Superior temporal gyrus (tissue), 1 donor: ENCODE results near the gene ADGRV1.
"Not testable (repeated sequence)": the region's sequence is repeated elsewhere in the genome, so short reads cannot be mapped to it uniquely, and the experiment has no call there.

ENCODE experiments used
- DNase-seq: peaks from one replicate; pipeline ENCODE4 v3.0.0-alpha.2; 2016; ENCODE audit errors: extremely low spot score

ADGRV1 gene

DNA sequence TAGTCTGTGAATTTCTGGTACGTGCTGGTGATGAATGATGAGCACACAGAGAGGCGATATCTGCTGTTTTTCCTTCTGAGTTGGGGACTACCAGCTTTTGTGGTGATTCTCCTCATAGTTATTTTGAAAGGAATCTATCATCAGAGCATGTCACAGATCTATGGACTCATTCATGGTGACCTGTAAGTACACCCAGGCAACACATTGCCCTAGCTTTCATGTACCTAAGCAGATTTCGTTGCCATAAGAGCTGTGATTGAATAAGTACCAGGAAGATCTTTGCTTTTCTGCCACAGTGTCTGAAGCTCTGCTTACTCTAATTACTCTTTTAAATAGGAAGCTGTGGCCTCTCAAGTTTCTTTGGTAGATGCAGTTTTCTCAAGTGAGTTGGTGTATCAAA is 426.7 kb downstream of the ADGRV1 start:
- no peak for DNase-seq

DNA sequence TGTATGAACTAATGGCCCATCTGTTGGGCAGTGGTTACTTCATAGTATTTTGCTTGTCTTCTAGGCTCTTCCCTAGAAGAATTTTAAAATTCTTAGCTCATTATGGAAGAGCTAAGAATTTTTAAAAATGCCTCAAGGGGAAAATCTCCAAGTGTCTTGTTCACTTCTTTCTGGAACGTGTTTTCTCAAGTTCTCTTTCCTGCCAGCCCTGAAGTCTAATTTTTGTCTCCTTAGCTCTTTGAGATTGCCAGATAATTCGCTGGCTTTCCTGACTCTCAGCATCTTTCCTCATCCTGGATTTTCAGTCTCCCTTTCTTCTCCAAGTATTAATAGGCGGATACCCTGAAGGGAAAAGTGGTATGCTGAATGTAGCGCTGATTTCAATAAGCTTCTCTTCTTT is 429.1 kb downstream of the ADGRV1 start:
- no peak for DNase-seq

DNA sequence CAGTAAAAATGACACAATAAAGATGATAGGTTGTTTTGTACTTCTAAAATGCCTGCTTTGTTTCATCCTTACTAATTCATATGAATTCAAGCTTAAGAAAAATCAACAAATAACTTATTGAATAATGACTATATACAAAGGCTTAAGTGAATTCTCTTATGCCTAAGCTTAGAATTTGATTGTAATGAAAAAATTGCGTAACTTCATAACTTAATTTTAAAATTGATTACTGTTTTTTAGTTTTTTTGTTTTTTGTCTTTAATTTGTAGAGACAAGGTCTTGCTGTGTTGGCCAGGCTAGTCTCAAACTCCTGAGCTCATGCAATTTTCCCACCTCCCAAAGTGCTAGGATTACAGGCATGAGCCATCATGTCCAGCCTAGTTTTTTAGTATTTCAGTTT is 432.6 kb downstream of the ADGRV1 start:
- DNase-seq = no peak

- DNase-seq = no peak
These were observed 436.2 kb downstream of the ADGRV1 start for GRCh38 chr5:90994796-90995195.

- DNase-seq = no peak
These were observed 437.5 kb downstream of the ADGRV1 start for GRCh38 chr5:90996089-90996488.

GRCh38 chr5:90997082-90997481 is 438.5 kb downstream of the ADGRV1 start:
- no peak for DNase-seq

GRCh38 chr5:91000743-91001142 is 442.1 kb downstream of the ADGRV1 start:
- DNase-seq = no peak

GRCh38 chr5:91006713-91007112 is 448.1 kb downstream of the ADGRV1 start:
- no peak for DNase-seq

DNA sequence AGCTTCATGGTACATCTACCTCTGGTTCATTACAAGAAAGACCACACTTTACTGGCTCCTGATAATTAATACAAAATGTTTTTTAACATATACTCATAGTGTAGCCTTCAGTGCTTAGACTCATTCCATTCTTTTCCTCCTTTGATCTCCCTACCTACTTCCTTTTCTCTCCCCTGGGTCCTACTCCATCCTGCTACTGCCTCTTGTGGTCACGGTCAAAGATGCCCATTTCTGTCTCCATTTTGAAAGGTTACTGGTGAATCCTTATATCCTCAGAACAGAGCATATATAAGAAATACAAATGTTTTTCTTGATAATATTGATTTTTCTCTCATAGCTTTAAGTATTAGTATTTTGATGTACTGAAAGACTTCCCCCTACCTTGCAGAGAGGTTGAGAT is 448.7 kb downstream of the ADGRV1 start:
- DNase-seq = no peak

DNA sequence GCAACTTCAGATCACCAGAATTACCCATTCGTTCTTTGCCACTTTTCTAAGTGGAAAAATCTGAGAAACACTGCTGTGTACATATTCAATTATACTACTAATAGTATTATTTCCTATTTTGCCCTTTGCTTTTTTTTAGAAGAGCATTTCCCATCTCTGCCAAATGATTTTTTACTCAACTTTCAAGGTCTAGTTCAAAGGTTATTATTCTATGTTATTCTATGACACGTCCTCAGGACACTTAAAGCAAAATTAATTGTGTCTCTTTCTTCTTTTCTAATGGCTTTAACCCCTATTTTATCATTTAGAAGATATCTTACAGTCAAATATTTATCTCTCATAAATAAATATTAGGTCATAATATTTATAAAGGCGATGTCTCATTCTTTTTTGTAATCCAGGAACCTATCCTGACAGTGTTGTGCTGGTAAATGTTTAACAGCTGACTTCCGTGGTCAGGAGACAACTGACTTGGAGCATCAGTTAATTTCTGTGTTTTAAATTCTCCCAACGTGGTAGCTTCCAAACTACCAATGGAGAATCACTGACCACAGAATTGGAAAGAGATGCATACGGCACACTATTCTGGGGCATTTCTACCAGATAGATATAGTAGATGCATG is 449.3 kb downstream of the ADGRV1 start:
- no peak for DNase-seq

- DNase-seq = no peak
These were observed 451.5 kb downstream of the ADGRV1 start for GRCh38 chr5:91010090-91010489.

DNA sequence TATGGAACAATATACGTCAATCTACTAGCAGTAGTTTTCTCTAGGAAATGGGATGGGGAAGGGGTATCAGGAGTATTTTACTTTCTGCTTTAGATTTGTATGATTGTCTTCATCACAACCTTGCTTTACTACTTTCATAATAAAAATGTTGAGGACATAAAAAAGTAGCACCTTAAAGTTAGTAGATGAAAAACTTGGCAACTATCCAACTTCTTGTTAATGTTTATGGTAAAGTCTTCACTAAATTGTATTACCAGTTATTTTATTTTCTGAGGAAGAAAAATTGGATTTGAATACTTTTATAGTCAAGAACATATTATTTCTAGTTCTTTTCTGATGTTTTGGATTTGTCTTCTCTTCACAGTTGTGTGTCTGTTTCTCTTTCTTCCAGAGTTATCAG is 452.4 kb downstream of the ADGRV1 start:
- peak; percentile 30 for DNase-seq

GRCh38 chr5:91012867-91013266 is 454.3 kb downstream of the ADGRV1 start:
- DNase-seq = not testable (repeated sequence)

DNA sequence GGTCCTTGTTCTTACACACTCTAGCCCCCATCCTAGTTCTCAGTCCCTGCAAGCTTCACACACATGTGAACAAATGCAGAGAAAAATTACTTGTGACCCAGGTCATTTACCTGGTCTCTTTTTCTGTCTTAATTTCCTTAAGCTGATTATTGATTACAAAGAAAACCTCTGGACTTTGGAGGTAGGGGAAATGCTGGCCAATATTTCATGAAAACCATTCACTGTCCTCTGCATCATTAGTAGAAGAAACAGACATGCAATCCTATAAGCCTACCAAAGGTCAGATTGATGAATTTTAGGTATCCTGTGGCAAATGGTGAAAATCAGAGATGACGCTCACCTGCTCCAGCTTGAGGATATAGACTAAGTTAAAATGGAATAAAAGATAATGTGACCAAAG is 457.7 kb downstream of the ADGRV1 start:
- DNase-seq = no peak

DNA sequence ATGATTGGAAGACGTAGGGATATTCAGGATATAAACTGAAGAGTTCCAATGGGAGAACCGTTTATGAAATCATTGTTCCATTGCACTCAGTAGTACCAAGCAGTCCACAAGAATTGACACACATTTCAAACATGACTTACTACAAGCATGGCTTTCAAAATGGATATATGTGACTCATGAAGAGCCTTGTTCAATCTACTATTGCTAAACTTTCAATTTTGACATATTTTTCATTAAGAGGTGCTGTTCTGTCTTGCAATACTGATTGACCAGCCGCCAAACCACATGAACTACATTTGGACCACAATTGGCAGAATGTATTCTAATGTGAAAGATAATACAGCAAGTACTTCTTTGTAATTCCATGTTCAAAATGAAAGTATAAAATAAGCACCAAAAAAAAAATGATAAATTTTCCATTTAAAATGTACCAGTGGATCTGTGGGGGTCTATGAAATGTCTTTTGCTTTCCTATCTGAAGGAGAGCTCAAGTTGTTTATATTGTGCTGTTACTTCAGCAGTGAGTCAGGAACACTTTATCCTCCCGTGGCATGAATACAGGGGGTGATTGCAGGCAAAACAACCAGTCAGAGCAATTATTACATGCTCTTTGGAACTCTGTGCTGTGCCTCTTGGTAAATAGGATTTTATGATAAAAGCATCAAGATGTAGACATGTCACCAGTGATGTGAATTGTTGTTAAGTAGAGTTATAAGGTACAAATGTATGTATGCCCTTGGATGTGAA is 458.5 kb downstream of the ADGRV1 start:
- no peak for DNase-seq

DNA sequence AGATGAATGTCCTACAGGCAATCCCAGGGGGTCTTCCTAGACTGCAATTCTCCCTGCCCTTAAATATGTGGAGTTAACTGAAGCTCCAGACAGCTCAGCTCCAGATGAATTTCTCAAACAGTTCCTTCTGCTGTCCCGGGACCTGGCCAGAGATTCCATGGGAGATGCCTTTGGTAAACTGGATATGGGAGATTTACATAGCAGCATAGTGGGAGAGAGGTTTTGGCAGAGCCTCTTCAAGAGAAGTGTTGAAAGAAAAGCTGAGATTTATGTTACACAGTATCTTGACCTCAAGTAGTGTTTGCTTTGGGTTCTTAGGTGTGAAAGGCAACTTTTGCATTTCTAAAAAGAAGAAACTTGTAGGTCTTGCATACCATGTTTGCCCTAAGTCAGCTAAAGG is 459.6 kb downstream of the ADGRV1 start:
- no peak for DNase-seq

GRCh38 chr5:91018712-91019371 is 460.2 kb downstream of the ADGRV1 start:
- no peak for DNase-seq

- no peak for DNase-seq
These were observed 461.6 kb downstream of the ADGRV1 start for GRCh38 chr5:91020065-91020800.

DNA sequence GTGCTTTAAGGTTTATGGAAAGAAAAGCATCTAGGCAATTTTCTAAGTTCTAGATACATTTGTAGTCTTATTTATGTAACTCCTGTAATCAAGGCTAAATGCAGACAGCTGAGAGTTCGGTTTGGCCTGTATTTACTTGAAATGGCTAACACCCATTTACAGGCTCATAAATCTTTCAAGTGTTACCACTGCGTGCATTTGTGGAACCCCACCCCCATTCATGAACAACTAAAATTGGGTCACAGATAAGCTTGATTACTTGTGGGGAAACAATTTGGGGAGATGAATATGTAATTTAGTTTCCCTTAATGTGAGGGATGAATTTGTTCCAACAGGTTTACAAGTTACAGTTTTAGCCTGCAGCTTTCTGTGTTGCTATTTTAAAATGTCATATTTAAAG is 463.9 kb downstream of the ADGRV1 start:
- DNase-seq = no peak

DNA sequence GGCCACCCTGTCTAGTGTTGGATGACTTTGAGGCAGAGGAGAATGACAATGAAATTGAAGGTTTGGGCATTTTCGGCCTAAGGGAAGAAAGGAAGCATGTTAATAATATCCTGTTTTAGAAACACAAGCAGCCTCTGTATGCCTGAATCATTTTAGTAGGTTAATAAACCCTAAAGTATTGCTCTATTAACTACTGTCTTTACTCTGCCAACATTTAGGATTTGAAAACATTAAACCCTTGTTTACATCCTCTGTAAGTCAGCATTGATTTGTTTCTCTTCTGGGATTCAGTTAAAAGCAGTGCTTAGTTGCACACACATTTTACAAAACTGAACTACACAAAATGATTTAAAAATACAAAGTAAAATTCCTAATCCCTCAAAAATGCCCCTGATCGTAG is 465.6 kb downstream of the ADGRV1 start:
- DNase-seq = no peak

DNA sequence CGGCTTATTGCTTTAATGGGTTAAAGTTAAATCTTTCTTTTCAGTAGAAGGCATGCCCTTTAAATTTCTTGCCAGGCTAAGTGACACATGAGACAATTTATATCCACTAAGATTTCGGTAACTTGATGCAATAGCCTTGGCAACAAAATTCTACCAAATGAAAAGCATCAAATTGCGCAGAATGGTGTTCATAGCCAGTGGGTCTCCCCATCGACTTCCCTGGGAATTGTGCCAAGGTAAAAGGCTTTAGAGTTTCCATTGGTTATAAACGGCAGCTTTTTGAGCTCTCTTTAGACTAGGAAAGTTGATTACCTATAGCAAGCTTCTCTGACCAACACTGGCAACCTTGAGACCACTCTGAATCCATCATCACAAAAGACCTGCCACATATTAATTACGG is 466.1 kb downstream of the ADGRV1 start:
- DNase-seq = no peak

- DNase-seq = no peak
These were observed 466.9 kb downstream of the ADGRV1 start for GRCh38 chr5:91025449-91025848.
